ENCODE measurements around the gene GRIA3. TPM values are rescaled to one million over a fixed set of nuclear protein-coding genes. Genes with fewer than 3 reads are reported as not detected.

The GRIA3 gene
- total RNA-seq, 1 experiment from 2014 or later, result 1.4 TPM

DNA sequence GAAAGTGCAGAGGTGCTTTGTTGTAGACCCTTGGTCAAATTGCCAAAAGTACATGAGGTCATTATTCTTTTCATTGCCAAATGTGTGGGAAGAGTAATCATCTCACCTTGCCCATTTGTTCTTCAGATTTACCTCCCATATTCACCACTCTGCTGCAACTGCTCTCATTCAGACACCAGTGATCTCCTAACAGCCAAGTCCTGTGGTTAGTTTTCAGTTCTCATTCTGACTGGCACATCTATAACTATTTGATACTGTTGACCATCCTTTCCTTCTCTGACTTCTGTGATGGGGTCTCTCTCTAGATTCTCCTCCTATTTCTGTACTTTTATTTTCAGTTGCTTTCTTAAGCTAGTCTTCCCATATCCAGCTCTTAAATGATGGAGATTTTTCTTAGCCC lies 39.8 kb downstream of the GRIA3 start:
- no peak overlapping the region for H3K23ac ChIP-seq (ENCODE audit: insufficient read length, low read depth, low read length)
- H2BK20ac ChIP-seq (ENCODE audit: low read depth, low read length, poor library complexity, severe bottlenecking), result no peak overlapping the region
- no peak overlapping the region for H3K14ac ChIP-seq (ENCODE audit: insufficient read depth, low read length)
- no peak overlapping the region for H3K4ac ChIP-seq (ENCODE audit: low read depth, low read length)
- no peak overlapping the region for H3K27ac ChIP-seq (ENCODE audit: insufficient read length, low read depth, low read length)
- peaks cover 45% of the 10 kb centered on the region for H3K9me3 ChIP-seq (ENCODE audit: control insufficient read depth, low read depth, low read length)
- H2AK5ac ChIP-seq (ENCODE audit: insufficient read length, low read length), result no peak overlapping the region
- no peak overlapping the region for H3K18ac ChIP-seq (ENCODE audit: insufficient read length, low read depth, low read length)
- no peak for TF ChIP-seq CTCF (conservative IDR thresholded peaks at IDR 0.05)
- no peaks in the 10 kb centered on the region for H3K4me1 ChIP-seq (ENCODE audit: insufficient read depth, low read length)
- no peak overlapping the region for H2BK120ac ChIP-seq (ENCODE audit: low read depth, low read length, poor library complexity, severe bottlenecking)
- H3K27me3 ChIP-seq (ENCODE audit: insufficient read depth, low read length), result peaks cover 2% of the 10 kb centered on the region; the same call in 1 of the 2 replicates
- no peak overlapping the region for H3T11ph ChIP-seq (ENCODE audit: low read length)
- H3K79me2 ChIP-seq (ENCODE audit: insufficient read depth, low read length), result no peaks in the 10 kb centered on the region
- no peaks in the 10 kb centered on the region for H3K23me2 ChIP-seq (ENCODE audit: insufficient read length, low read depth, low read length, poor library complexity, severe bottlenecking)
- no peak overlapping the region for H4K91ac ChIP-seq (ENCODE audit: insufficient read length, low read depth, low read length)
- DNase-seq, result no peak
- no peak overlapping the region for H2AFZ ChIP-seq (ENCODE audit: low read length)
- H4K20me1 ChIP-seq (ENCODE audit: control insufficient read depth, insufficient read depth, insufficient read length), result no peaks in the 10 kb centered on the region
- H3K79me1 ChIP-seq (ENCODE audit: insufficient read depth, low read depth, low read length, poor library complexity, severe bottlenecking), result no peaks in the 10 kb centered on the region
- no peak overlapping the region for H4K5ac ChIP-seq (ENCODE audit: insufficient read length, low read depth, low read length)
- H3K4me1 Mint-ChIP-seq, result peaks cover 6 to 17% of the 10 kb centered on the region in 2 experiments
- H3K9ac ChIP-seq (ENCODE audit: extremely low read depth, insufficient read length, low read length), result no peak overlapping the region
- H2BK12ac ChIP-seq (ENCODE audit: insufficient read length, low read depth, low read length), result no peak overlapping the region
- peaks cover 0 to 57% of the 10 kb centered on the region in 2 experiments; a peak in 3 of 5 replicates for H3K9me3 Mint-ChIP-seq
- no peak overlapping the region for H4K8ac ChIP-seq (replicated peaks; ENCODE audit: insufficient read length, low read depth, low read length)
- no peak overlapping the region for H3K27ac Mint-ChIP-seq
- H3K4me2 ChIP-seq (ENCODE audit: insufficient read depth, insufficient read length, low read length), result no peak overlapping the region
- no peak overlapping the region for H2BK15ac ChIP-seq (ENCODE audit: low read depth, low read length)
- peaks cover 53% of the 10 kb centered on the region for H3K27me3 Mint-ChIP-seq (ENCODE audit: low read depth)
- H3K56ac ChIP-seq (ENCODE audit: insufficient read length, low read depth, low read length), result no peak overlapping the region
- no peak overlapping the region for H2BK5ac ChIP-seq (ENCODE audit: insufficient read length, low read length)
- peaks cover 0 to 6% (median 2%) of the 10 kb centered on the region in 3 experiments; a peak in 4 of 7 replicates for H3K36me3 Mint-ChIP-seq (ENCODE audit: insufficient read depth in 1 of 3, low read depth in 3 of 3)
- H3K4me3 Mint-ChIP-seq, result no peak overlapping the region

Measured in H9 (cell line).